NCI-H1694 treated with DMSO at 0.1 percent for 48 hours (cell line): Measurements from ENCODE around the gene DENND4A.
"Not testable (repeated sequence)": the region's sequence is repeated elsewhere in the genome, so short reads cannot be mapped to it uniquely, and the experiment has no call there.

ENCODE experiments used
- DNase-seq: peaks from one replicate; lab custom pipeline; 2025; lab: John Stamatoyannopoulos, UW

Gene DENND4A

DNA sequence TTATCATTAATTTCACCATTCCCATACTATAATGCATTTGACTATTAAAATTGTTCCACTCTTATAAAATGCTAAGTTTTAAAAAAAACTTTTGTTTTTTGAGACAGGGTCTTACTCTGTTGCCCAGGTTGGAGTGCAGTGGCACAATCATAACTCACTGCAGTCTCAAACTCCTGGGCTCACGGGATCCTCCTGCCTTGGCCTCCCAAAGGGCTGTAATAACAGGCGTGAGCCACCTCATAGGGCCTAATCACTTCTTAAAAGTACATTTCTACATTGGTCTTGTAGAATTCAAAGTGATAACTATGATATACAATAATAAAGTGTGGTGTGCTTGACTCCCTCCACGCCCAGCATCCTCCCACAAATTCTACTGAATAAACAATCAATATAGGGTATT lies 3.0 kb downstream of the DENND4A start:
- no peak for DNase-seq

DNA sequence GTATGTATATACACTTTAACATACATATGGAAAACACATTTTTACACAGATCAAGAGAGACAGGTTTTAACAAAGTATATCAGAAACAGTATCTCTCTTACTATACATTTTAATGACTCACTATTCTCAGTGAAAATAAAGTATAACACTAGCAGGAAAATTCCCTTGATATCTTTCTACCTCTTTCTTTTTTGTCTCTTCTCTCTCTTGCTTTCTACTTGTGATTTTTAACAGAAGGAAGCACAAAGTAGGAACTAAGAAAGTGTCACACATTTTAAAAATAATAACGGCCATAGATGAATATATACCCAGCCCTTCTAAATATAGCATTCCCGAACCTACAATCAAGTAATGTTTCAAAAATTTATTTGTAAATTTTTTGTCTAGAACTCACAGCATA lies 4.8 kb downstream of the DENND4A start:
- no peak for DNase-seq

DNA sequence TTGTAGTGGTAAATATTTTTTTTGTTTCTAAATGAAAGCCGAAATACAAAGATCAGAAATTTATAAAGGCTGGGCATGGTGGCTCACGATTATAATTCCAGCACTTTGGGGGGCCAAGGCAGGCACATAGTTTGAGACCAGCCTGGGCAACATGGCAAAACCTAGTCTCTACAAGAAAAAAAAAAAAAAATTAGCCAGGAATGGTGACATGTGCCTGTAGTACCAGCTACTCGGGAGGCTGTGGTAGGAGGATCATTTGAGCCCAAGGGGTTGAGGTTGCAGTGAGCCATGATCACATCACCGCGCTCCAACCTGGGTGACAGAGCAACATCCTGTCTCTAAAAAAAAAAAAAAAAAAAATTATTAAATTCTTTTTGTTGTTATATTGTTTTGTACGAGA lies 6.9 kb downstream of the DENND4A start:
- no peak for DNase-seq

DNA sequence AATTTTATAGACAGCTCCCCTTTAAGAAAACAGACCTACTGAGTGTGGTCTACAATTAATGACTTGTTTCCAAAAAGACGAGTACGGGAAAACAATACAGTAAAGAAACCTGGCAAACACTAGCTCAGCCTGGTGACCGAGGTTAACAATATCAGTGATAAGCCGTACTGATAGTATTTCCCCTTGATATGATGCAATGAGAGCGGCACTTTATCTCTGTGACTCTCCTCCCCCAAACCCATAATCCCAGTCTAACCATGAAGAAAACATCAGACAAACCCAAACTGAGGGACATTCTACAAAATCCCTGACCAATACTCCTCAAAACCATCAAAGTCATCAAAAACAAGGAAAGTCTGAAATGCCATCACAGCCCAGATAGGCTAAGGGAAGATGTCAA lies 8.2 kb downstream of the DENND4A start:
- no peak for DNase-seq

DNA sequence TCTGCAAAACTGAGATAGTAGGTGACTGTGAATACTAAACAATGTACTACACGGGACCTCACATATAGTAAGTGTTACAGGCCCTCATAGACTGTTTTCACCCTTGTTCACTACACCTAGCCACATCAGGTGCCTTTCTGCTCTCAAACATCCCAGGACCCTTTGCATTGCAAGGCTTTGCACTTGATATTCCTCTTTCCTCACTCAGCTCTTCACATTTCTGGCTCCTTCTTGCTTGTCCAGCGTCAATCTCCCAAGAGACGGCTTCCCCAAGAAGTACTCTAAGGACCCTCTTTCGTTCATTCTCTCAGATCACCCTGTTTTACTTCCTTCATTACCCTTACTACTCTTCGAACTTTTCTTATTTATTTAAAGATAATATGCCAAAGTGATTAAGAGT lies 10.0 kb downstream of the DENND4A start:
- DNase-seq, result no peak

DNA sequence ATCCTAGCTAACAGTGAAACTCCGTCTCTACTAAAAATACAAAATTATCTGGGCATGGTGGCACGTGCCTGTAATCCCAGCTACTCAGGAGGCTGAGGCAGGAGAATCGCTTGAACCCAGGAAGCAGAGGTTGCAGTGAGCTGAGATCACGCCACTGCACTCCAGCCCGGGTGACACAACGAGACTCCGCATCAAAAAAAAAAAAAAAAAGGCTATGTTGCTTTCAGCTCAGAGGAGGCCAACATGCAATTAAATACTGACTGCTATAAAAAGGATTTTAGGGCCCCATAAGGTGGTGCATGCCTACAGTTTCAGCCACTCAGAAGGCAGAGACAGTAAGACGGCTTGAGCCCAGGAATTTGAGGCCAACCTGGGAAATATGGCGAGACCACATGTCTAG lies 13.4 kb downstream of the DENND4A start:
- DNase-seq, result not testable (repeated sequence)

DNA sequence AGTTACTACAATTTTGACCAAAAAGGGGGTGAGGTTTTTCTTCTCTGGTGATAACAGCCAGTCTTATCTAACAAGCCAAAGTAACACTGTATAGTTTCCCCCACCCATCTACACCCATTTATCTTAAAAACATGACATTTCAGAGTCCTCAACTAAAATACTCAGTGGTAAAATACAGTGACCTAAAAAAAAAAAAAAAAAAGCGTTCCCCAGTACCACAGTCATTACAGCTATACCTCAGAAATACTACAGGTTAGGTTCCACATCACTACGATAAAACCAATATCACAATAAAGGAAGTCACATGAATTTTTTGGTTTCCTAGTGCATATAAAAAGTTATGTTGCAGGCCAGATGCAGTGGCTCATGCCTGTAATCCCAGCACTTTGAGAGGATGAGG lies 13.8 kb downstream of the DENND4A start:
- no peak for DNase-seq

DNA sequence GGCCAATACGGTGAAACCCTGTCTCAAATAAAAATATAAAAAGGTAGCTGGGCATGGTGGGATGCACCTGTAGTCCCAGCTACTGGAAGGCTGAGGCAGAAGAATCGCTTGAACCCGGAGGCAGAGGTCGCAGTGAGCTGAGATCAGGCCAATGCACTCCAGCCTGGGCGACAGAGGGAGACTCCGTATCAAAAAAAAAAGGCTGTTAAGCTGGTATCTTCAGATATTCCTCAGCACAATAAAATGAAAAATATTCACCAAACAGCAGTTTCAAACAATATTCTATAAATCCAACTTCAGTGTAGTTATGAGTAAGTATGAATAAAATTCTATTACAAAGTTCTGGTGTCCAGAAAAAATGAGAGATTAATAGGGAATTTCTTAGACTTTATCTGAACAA lies 14.2 kb downstream of the DENND4A start:
- no peak for DNase-seq

DNA sequence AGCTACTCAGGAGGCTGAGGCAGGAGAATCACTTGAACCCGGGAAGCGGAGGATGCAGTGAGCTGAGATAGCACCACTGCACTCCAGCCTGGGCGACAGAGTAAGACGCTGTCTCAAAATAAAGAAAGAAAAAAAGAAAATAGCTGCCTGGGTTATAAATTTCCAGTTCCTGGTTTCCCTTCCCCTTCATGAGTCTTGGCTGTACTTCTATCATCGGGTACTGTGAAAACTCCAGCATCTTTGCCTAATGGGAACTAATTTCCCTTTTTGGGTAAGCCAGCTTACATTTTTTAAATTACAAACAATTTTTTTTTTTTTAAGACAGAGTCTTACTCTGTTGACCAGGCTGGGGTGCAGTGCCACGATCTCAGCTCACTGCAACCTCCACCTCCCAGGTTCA lies 15.0 kb downstream of the DENND4A start:
- no peak for DNase-seq

DNA sequence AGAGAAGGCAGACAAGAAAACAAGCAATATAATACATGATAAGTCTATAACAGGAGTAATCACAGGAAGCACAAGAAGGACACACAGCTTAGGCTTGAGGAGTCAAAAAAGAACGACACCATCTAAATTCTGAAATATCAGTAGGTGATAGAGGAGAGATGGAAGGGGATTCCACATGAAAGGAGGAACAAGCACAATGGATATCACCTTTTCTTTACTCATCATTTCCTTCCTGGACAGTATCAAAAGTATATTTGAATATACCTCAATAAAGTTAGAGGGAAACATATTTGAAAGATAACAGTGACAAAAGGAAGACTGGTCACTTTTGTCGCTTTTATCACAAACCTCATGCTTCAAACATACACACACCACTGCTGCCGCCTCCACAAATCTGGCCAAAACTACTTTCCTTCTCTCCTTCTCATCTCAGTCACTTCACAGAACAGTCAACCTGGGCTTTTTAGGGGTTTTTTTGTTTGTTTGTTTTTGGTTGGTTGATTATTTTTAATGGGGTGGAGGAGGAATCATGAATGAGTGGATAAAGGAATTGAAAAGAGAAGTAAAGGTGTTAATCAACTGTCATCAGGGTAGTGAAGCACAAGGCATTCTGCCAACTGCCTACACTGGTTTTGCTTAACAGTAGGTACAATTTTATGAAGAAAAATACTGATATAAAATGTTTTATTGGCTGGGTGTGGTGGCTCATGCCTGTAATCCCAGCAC lies 18.5 kb downstream of the DENND4A start:
- no peak for DNase-seq

DNA sequence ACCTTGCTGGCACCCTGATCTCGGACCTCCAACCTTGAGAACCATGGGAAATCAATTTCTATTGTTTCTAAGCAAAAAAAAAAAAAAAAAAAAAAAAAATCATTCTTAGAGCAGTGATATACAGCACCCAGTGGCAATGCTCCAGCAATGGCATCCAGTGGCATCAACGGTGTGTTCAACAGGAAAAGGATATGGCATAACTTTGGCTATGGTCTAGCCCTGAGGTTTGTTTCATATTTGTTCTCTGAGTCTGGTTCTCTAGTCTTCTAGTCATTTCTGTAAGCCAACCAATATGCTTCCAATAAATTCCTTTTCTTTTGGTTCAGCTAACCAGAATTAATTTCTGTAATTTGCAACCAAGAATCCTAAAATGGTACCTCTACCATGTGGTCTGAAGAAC lies 19.2 kb downstream of the DENND4A start:
- no peak for DNase-seq

DNA sequence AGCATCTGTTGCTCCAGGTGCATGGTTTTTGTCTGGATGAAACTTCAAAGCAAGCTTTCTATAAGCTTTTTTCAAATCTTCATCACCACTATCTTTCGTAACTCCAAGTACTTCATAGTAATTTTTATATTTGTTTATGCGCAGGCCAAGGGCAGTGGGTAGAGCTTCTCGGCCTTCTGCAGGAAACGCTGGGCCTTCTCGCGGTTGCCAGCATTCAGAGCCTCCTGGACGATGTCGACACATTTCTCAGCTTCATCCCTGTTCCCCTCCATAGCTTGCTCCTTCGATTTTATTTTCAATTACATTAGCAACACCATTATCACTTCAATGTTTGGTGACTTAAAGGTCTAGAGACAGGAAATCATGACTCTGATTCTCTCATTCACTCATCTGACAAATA lies 20.2 kb downstream of the DENND4A start:
- no peak for DNase-seq

DNA sequence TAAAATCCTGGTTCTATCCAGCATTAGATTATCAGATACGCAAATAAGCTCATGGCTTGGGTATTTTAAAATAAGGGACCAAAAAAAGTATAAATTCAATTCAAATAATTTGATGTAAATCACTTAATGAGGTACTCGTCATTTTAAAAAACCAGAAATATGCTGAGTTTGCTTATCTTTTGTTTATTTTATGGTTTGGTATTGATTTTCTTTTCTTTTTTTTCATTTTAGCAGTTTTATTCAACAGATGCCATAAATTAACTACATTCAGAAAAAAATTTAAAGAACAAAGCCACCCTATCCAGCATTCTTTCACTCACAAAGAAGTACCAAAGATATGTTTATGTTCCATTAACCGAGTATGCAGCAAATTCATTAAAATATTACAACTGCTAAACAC lies 22.6 kb downstream of the DENND4A start:
- DNase-seq, result no peak

DNA sequence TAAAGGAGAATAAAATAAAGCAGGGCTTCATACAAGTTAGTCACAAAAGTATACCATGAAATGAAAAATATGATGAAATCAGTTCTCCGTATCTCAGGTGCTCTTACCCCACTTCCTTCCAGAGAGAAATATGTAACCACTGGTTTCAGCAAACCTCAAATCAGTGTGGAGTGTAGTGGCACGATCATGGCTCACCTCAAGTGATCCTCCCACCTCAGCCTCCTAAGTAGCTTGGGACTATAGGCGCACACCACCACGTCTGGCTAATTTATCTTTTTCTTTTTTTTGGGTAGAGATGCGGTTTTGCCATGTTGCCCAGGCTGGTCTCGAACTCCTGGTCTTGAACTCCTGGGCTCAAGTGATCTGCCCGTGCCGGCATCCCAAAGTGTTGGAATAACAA lies 24.2 kb downstream of the DENND4A start:
- DNase-seq, result no peak

DNA sequence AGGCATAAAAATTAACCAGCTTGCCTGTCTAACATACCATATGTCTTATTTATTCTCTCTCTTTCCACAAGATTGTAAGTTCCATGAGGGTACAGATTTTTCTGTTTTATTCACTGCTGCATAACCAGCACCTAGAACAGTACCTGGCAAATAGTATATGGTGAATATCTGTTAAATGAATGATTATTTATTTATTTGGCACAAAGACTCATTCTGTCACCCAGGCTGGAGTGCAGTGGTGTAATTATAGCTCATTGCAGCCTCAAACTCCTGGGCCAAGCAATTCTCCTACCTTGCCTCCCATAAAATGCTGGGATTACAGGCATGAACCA lies 24.9 kb downstream of the DENND4A start:
- DNase-seq, result no peak

DNA sequence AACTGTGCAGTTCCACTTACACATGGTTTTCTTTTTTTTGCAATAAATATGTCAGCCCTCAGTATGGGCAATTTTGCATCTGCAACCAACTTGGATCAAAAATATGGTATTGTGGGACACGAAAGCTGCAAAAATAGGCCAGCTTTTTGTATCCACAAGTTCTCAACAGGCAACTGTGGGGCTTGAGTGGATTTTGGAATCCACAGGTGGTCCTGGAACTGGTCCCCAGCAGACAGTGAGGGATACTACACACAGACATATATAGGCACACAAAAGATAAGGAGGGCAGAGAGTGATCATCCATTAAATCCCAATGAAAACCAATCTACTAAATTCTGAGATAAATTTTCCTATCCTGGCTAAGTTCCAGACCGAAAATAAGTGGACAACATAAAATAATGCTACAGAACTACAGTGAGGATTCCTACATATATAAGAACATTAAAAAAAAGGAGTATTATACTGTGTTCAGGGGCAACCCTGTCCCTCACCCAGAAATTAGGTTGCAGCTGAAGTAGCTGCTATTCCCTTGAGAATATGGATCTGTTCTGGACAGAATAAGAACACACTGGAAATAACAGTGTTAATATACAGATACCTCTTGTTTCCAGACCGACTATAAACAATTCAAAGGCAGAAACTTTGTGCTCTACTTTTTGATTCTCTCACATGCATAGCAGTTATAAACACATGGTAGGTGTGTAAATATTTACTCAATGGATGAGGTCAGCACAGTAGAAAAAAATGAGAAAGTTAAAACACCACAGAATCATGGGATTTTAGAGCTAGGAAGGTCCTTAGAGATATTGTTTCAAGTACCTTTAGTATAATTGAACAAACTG lies 25.4 kb downstream of the DENND4A start:
- DNase-seq, result no peak

DNA sequence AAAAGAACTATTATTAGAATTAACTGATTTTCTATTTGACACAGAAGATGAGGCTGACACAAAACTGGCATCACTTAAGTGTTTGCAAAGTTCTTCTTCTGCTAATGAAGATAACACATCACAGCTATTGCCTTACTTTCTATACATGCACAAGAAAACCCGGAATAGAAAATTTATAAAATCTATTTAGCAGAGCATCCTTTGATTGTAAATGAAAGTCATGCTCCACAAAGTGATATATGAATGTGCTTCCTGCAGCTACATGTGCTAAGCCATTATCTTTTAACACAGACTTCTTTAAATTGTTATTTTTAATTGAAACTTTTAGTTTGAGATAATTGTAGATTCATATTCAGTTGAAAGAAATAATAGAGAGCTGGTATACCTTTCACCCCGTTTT lies 27.0 kb downstream of the DENND4A start:
- DNase-seq, result no peak

DNA sequence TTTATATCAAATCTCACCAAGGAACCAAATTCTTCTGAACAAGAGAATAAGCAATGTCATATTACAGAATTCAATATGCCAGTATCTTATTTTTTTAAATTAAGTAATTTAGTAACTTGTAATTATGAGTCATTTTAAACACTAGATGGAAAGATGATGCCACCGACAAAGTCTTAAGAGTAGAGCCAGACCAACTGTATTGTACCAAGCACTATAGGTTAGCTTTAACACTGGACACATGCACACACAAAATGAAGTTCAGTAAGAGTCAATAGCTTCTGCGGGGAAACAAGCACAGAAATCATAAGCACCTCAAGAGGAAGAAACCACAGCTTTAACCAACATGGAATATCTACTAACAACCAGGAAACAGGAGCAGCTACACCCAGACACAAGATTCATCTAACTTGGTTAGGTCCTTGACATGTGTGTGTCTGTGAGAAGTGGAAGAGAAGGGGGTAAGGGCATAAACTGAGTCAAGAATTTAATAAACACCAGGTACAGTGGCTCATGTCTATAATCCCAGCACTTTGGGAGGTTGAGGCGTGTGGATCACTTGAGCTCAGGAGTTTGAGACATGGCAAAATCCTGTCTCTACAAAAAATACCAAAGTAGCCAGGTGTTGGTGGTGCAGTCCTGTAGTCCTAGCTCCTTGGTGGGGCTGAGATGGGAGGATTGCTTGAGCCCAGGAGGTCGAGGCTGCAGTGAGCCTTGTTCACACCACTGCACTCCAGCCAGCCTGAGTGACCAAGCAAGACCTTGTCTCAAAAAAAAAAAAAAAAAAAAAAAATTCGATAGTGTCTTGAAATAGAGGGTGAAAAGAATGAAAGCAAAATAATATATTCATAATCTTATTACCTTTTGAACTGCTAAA lies 28.9 kb downstream of the DENND4A start:
- no peak for DNase-seq

DNA sequence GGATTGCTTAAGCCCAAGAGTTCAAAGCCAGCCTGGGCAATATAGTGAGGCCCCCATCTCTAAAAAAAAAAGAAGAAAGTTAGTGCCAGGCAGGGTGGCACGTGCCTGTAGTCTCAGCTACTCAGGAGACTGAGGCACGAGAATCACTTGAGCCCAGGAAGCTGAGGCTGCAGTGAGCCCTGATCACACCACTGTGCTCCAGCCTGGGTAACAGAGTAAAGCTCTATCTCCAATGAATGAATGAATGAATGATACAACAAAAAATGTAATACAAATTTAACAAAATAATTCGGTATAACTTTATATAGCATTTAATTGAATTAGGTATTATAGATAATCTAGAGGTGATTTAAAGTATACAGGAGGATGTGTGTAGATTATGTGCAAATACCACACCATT lies 29.7 kb downstream of the DENND4A start:
- DNase-seq, result no peak

DNA sequence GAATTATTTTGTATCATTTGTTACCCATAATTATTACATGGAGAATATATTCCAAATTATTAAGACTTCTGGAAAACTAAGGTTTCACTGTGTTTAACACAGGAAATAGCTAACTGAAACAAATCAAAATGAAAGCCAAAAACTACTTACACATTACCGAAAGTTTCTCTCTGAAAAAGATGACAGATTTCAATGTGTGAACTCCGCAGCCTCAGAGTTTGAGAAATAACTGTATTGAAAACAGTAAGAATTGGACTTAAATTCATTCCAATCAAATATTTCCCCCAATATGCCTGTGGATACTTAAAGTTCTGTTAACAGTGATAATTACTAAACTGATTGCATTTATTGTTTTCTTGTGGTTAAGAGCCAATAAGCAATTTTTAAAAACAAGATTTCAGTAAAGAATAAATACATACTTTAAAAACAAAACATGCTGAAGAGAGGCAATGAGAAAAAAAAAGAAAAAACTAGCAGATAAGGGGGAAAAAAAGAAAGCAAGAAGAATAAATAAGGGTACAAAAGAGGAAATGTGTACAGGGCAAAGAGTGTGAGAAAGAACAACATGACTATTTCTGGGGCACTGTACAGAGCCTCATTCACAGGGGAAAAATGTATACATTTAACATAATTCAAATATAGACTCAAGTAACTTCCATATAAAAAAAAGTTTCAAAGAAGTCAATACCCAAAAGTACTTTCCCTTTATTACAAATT lies 30.7 kb downstream of the DENND4A start:
- no peak for DNase-seq

DNA sequence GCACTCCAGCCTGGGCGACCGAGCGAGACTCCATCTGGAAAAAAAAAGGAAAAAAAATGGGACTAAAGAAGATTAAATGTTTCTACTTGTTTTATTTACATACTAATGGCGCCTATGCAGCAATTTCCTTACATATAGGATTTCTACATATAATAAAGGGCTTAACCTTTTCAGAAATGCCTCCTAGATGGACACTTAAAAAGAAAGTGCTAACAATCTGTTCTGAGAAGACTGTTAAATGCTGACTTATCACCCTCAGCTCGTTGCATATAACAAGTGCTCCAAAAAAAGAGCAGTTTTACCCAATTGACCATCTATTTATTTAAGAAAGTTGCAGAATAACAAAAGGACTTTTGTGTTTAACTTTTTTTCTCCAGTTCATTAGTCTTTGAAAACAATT lies 32.7 kb downstream of the DENND4A start:
- no peak for DNase-seq

DNA sequence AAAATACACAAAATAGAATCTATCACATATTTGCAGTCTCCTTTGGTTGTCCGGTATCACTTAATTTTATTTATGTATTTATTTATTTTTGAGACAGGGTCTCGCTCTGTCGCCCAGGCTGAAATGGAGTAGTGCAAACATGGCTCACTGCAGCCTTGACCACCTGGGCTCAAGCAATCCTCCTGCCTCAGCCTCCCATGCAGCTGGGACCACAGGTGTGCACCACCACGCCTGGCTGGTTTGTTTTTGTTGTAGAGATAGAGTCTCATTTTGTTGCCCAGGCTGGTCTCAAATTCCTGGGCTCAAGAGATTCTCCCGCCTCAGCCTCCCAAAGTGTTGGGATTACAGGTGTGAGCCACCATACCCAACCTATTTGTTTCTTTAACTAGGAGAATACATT lies 33.9 kb downstream of the DENND4A start:
- no peak for DNase-seq
